HG02623 (cell line): ENCODE data around the gene KRTAP10-4.
"Not testable (repeated sequence)": the region's sequence is repeated elsewhere in the genome, so short reads cannot be mapped to it uniquely, and the experiment has no call there.

Experiments used
- ATAC-seq: cut with Tn5 transposase; IDR thresholded peaks from one replicate; pipeline ENCODE4 v1.9.1; 2021; ENCODE audit warnings: moderate library complexity; ENCODE audit not compliant: unreplicated experiment

The KRTAP10-4 gene

DNA sequence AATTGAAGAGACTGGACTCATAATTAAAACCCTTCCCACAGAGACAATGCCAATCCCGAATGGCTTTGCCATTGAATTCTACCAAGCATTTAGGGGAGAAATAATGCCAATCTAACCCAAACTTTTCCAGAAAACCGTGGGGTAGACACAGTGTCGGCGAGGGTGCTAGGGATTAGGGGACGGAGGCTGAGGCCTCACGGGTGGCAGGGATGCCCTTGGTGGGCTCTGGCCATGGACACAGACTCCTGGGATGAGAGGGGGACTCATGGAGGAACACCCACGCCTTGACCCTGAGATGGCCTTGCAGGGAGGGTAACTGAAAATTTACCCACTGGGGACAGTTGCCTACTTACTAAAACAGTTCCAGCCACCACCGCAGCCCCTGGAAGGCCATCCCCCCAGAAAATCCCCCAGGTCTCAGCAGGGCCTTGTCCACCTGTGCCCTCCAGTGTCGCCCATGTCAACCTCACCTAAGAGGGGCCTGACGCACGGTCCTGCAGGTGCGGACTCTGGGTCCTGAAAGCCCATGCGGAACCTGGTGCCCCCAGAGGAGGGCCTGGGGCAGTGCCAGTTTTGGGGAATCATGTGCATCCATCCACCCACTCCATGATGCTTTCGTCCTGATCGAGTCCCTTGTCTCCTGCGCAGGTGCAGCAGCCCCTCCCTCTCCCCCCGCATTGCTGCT lies 5.0 kb downstream of the KRTAP10-4 start:
- no peak for ATAC-seq

DNA sequence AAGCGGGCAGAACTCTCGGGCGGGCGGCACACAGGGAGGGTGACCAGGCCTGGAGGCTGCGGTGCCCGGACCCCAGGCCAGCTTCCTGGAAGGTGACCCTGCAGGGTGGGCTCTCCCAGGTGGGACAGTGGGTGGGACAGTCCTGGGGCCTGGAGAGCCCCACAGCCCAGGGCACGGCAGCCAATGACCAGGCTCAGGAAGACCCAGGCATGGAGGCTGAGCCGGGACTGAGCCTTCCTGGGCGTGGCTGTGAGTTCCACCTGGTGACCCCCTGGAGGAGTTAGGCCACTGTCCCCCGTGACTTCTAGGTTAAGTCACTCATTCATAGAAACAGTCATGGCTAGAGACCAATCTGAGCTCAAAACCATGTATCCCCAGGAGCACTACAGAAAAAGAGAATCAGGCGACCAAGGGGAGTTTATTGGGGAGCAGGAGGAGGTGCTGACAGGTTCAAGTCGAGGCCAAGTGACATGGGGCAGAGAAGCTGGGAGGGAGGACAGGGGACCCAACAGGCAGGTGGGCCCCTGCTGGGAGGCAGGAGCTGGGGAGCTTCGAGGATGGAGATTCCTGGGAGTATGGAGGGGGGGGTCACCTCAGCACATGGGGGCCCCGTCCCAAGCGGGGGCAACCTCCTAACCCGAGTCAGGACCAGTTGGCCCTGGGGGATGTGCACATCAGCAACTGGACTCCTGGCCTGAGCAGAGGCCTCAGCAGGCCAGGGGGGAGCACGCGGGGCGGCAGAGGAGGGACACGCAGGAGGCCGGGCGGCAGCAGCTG lies 5.7 kb downstream of the KRTAP10-4 start:
- no peak for ATAC-seq

DNA sequence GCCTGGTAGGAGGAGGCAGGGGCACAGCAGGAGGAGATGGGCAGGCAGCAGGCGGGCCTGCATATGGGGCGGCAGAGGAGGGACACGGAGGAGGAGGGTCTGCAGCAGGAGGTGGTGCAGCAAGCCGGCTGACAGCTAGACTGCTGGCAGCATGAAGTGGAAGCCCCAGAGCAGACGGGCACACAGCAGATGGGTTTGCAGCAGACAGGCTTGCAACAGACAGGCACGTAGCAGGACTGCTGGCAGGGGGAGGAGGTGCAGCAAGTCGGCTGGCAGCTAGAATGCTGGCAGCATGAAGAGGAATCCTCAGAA lies 6.3 kb downstream of the KRTAP10-4 start:
- no peak for ATAC-seq

DNA sequence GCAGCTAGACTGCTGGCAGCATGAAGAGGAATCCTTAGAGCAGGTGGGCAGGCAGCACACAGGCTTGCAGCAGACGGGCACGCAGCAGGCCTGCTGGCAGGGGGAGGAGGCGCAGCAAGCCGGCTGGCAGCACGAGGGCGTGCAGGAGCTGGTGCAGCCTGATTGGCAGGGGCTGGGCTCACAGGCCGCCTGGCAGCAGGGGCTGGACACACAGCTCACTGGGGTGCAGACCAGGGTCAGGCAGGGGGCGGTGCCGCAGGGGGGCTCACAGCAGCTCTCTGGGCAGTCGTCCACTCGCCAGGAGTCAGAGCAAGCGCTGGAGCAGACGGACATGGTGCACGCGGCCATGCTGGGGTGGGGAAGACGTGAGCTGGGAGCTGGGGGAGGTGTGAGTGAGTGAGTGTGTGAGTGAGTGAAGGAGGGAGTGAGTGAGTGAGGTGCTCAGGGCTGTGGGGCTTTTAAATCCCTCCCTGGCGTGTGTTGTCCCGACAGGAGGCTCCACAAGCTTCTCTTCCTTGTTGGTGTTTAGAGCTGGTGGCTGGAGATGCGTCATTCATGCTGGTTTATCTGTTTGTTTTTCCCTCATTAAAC lies 6.8 kb downstream of the KRTAP10-4 start, which contains the start of gene KRTAP10-5:
KRTAP10-5 (minus strand) TSS at position 374 of the 591 bp plus-strand sequence; CDS start at position 348, 26 bp downstream.
- not testable (repeated sequence) for ATAC-seq

DNA sequence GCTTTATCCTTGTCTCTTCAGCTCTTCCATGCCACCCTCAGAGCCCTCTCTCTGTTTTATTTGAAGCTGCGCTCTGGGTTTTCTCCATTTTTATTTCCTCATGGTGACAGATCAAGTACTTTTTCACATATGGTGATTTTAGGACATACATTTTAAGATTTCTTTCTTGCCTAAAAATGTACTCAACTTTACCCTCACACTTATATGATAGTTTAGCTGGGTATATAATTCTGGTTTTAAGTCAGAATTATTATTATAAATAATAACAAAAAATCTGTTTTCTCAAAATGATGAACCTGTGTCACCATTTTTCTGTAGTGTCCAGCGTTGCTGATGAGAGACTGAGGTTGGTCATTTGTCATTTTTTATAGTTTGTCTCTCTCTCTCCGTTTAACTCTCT lies 7.6 kb downstream of the KRTAP10-4 start:
- ATAC-seq, result no peak

DNA sequence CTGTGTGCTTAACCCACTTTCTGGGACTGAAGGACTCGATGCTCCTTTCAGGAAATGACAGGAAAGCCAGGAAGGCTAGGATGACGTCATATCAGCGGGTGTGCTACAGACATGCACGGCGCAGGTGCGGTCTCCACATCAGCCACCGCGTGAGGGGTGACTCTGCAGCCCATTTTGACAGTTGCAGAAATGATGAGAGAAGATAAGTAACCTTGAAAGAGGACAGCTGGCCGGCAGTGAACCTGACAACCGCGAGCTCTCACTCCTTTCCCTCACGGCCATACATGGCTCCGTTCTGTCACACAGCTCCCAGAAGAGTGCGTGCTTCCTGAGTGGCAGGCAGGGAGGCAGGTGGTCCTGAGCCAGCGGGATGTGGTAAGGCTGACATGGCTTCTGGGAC lies 8.5 kb downstream of the KRTAP10-4 start:
- no peak for ATAC-seq

DNA sequence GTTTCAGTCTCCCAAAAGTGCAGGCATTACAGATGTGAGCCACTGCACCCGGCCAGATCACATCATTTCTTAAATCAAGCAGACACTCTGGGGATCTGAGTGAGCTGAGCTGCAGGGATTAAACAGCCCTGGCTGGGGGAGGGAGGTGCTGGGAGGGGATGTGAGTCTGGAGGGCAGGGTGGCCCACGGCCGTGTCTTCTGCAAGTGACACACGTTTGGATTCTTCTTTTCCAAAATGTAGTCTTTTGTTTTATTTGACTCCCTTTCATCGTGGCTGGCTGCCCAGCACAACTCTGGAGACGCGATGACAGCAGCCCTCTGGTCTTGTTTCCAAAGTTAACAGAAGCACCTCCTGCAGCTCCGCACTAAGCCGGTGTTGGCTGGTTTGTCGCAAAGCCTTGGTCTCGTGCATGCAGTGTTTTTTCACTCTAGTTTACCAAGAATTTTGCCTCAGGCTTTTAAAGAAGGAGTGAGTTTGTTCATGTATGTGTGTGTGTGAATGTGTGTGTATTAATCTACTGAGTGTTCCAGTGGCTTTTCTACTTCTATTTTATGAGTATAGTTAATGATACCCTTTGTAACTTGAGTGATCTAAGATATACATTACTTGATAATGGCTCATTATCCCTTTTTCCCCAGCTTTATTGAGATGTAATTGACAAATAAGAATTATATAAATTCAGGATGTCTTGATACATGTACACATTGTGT lies 9.7 kb downstream of the KRTAP10-4 start:
- ATAC-seq, result no peak

DNA sequence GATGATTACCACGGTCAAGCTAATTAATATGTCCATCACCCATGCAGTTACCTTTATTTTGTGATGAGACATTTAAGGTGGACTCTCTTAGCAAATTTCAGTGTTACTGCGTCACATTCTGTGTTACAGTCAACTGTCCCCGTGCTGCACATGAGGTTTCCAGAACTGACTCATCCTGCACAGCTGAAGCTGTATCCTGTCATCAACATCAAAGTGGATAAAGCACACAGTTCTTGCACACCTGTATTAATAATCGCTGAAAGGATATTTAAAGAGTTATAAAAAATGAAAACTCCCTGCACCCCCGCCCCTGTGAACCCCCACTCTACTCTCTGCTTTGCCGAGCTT lies 10.2 kb downstream of the KRTAP10-4 start:
- ATAC-seq, result no peak

DNA sequence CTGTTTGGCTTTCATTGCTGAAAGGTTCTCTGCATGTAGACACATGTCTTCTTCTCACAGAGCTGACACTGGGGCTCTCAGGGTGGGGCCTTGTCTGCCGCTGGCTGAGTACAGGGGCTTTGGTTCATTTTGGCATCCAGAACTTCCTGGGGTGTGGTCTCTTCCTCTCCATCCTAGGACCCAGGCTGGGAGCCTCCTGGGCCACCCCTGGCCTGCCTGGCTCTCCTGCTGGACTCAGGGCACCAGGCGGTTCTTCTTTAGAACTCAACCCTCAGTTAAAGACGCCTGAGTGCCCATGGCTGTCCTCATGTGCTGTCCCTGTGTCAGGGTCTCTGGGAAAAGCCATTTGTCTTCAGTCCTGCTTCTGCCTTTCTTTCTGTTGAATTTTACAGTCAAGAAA lies 12.4 kb downstream of the KRTAP10-4 start:
- ATAC-seq, result no peak

DNA sequence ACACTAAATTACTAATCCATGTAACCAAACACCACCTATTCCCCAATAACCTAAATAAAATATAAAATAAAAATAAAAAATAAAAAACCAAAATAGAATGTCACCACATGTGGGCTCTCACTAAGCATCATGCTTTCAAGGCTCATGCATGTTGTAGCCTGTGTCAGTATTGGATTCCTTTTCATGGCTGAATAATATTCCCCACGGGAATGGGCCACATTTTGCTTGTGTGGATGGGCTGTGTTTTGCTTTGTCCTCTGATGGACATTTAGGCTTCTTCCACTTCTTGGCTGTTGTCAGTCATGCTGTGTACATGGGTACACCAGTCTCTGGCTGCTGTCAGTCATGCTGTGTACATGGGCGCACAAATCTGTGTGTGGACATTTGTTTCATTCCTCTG lies 15.6 kb downstream of the KRTAP10-4 start:
- ATAC-seq, result no peak

DNA sequence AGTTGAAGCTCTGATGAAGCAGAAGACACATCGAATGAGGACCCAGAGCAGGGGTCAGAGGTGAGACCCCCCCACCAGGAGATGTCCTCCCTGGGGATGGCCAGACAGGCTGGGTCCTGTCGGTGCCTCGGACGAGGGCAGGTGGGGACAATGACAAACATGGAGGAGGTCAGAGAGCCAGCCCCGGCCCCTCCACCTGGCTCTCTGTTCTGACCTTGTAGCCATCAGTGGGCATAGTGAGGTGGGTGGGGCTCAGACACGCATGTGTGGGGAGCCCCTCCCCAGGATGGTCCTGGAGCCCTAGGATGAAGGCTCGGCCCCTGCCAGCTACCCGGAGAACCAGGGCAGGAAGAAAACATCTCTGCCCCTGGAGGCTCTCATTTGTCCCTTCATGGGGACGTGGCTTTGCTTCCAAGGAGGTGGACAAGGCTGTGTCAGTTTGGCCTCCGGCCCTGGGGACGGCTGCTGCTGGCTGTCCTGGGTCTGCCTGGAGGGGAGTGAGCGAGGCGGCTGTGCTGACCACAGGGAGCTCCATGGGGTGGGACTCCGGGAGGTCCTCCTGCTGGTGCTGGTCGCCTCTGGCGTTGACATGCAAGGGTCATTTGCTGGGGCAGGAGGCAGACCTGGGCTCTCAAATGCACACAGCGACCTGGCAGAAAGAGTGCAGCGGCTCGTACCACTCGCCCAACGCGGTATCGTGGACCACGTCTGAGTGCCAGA lies 16.2 kb downstream of the KRTAP10-4 start:
- ATAC-seq, result no peak

DNA sequence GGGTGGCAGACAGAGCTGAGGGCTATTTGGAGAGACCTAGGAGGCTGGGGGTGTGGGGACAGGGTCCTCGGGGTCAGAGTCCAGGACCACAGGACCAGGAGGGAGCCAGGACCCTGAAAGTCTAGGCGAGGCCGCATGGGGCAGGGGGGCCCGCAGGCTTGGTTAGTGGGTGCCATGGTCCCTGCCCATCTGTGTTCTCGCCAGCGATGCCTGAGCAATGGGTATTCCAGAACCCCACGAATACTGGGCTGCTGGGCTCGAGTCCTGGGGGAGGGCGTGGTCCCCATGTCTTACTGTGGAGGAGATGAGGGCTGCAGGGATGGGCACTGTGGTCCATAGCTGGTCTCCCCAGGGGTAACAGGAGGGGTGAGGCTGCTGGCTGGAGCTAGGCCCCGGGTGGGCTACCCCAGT lies 16.8 kb downstream of the KRTAP10-4 start:
- ATAC-seq, result no peak

DNA sequence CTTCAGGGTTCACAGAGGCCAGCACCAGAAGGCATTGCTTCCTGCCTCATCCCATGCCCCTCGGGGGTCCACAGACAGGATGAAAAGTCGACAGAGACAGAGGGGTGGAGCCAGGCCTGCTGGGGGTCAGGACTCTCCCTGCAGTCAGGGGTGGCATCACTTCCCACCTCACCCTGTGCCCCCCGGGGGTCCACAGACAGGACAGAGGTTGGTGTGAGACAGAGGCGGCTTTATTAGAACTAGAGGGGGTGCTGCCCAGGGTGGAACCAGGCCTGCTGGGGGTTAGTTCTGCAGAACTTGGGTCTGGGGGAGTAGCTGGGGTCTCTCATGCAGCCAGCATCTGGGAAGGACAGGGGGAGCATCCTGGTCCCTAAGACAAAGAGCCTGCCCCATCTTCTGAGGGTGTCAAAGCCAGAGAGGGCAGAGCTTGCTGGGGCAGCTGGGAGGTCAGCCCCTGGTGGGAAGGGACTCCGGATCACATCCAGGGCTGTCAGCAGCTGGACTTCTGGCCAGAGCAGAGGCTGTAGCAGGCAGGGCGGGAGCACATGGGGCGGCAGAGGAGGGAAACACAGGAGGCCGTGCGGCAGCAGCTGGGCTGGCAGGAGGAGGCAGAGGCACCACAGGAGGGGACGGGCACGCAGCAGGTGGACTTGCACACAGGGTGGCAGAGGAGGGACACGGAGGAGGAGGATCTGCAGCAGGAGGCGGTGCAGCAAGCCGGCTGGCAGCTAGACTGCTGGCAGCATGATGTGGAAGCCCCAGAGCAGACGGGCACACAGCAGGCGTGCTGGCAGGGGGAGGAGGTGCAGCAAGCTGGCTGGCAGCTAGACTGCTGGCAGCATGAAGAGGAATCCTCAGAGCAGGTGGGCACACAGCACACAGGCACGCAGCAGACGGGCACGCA lies 17.6 kb downstream of the KRTAP10-4 start:
- ATAC-seq, result not testable (repeated sequence)

DNA sequence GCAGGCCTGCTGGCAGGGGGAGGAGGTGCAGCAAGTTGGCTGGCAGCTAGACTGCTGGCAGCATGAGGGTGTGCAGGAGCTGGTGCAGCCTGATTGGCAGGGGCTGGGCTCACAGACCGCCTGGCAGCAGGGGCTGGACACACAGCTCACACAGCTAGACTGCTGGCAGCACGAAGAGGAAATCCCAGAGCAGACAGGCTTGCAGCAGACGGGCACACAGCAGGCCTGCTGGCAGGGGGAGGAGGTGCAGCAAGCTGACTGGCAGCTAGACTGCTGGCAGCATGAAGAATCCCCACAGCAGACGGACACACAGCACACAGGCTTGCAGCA lies 18.2 kb downstream of the KRTAP10-4 start:
- ATAC-seq, result not testable (repeated sequence)

DNA sequence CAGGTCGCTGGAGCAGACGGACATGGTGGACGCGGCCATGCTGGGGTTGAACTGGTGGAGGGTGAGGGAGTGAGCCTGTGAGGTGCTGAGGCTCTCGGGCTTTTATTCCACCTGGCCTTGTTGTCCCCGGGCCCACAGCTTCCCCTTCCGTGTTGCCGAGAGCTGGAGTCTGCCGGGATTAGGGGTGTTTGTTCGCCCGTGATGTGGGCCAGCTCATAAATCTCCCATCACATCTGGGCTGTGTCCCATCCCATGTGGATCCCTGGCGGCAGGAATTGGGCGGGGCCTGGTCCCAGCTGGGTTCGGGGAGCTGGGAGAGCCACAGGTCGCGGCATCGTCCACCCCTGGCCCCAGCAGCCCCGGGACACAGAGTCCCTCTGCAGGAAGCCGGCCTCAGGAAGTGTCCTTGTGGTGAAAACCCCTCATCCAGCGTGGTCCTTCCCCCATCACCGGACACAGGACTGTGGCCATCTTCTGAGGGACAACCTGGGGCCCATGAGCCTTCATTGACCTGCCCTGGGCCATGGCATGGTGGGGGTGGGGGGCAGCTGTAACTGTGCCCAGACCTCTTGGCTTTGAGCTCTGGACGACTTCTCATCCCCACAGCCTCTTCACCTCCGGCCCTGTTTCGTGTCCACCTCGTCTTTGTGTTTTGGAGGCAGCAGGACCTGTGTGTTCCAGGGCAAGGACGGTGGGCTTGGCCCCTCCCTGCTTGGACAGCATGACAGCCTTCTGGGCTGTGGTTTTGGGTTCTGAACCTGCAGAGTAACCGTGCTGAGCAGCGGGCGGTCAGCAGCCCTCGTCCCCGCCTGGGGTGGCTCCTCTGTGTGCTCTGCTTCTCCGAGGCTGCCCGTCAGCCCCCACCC lies 19.1 kb downstream of the KRTAP10-4 start, which contains the start of gene KRTAP10-6:
KRTAP10-6 (minus strand) TSS at position 60 of the 866 bp plus-strand sequence; CDS start at position 39, 21 bp downstream.
- ATAC-seq, result no peak

DNA sequence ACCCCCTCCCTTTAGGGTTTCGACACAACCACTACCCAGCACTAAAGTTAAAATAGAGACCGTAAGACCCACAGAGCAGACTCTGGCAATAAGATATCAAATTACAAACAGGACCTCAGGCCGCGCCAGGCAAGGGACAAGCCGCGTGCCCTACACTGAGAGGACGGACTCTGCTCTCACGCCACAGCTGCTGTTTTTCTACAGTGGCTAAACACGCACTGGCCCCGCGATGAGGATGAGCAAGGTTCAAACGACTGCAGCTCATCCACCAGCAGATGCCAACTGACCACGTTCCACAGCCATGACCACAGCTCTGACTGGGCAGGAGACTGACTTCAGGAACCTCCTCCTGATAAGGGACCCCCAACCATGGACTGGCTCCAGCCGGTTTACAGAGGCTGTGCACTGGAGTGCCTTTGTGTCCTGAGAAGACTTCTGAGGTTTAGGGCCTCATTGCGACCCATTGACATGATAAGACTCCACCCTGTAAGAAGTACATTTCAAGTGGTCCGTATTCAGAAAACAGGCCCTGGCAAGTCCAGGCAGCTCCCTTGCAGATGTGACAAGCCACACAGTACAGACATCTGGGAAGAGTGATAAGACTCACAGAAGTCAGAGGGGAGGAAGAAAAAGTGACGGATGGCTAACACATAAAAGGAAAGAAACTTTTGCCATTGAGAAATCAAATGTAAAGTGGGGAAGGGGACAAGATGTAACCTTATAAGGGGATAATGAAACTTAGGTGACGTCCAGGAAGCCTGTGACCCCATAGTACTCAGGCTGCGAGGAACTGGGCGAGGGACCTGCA lies 20.3 kb downstream of the KRTAP10-4 start:
- ATAC-seq, result no peak

DNA sequence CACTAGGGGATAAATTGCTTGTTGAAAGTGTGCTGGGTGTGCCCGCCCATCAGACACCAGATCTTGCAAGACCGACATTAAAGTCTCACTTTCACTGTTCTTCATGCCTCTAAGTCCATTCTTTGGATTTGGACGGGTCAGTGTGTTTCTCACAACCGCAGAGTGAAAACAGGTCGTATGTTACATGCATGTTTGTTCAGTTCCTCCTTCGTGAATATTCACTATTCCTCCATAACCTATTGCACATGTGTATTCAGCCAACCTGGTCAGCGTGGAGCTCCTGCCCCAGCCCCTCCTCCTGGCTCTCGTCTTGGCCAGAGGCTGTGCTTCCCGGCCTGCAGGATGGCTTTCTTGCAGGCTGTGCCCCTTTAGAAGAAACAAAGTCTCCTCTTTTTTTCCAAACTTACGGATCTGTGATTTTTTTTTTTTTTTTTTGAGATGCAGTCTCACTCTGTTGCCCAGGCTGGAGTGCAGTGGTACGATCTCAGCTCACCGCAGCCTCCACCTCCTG lies 20.9 kb downstream of the KRTAP10-4 start:
- no peak for ATAC-seq

DNA sequence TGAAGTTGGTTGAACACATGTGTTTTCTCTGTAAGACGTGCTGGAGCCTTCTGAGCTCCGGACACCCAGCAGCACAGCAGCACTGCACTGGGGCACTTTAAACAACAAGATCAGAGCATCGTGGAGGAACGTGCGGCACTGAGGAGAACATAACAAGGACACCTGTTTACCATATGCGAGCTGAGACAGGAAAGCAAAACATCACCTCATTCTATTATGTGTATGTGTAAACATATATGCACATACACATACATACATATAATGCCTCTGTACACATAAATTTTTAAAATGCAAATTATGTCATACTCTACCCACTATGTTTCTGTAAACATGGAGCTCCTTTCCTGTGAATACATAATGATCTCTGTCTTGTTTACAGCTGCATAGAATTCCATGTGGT lies 22.0 kb downstream of the KRTAP10-4 start:
- no peak for ATAC-seq
